HCT116 (cell line): ENCODE measurements around the gene TIMP3. TPM values are rescaled to one million over a fixed set of nuclear protein-coding genes. Genes with fewer than 3 reads are reported as not detected.

Experiments used
- ATAC-seq: fragments of 200-7000 bp; cut with Tn5 transposase; 2 replicates; pipeline ENCODE4 v1.9.1; 2020; ENCODE audit warnings: mild to moderate bottlenecking, moderate library complexity
- BruUV-seq: library from RNA; stranded (reverse); fragments of 400-500 nt; replicated peaks from 2 replicates; lab custom pipeline; 2021; lab: Mats Ljungman, UMichigan
- CTCF ChIA-PET: fragments of 300-600 bp; sonication (Branson Sonifier 250); formaldehyde crosslinking; loops from one replicate; lab custom pipeline; 2021; ENCODE audit warnings: antibody characterized with exemption; lab: Charles Lee
- POLR2A ChIA-PET: fragments of 300-600, 350-600 bp; sonication (Branson Sonifier 250); formaldehyde crosslinking; loops from one replicate; lab custom pipeline; 2021; ENCODE audit warnings: antibody characterized with exemption; lab: Charles Lee
- RAD21 ChIA-PET, 2 experiments: fragments of 300-600 bp; sonication (Branson Sonifier 250); formaldehyde crosslinking; loops; one replicate each; lab custom pipeline; 2023; ENCODE audit warnings: low total read pairs in 2 of 2; ENCODE audit not compliant: uncharacterized antibody in 2 of 2, unreplicated experiment in 2 of 2, low non-redundant PET in 1 of 2; lab: Charles Lee
- DNase-seq: peaks from one replicate; pipeline ENCODE4 v3.0.0-alpha.2; 2010; ENCODE audit warnings: low read depth, low spot score
- H2AFZ ChIP-seq: fragments of 200-600 bp; shearing (Covaris generic), sonication (generic); 2 replicates; pipeline ENCODE4 v1.6.1; 2017; ENCODE audit warnings: low read depth, mixed run types, mixed read lengths, antibody characterized with exemption, low read length; ENCODE audit not compliant: poor library complexity, severe bottlenecking
- H3K27ac ChIP-seq: 2 replicates; pipeline ENCODE4 v1.5.1; 2012; ENCODE audit warnings: low read depth, low read length
- H3K27me3 ChIP-seq: fragments of 200-600 bp; sonication (generic); 2 replicates; pipeline ENCODE4 v1.6.1; 2016; ENCODE audit warnings: mixed run types, low read length, mixed read lengths; ENCODE audit not compliant: insufficient read depth
- H3K36me3 ChIP-seq, 2 experiments: fragments of 200-500 bp in 1 of 2; fragments of 200-600 bp in 1 of 2; sonication (Bioruptor generic) in 1 of 2; sonication (generic) in 1 of 2; 2 replicates each; pipeline versions ENCODE4 v1.5.1 to v1.6.1; 2014 to 2016; ENCODE audit warnings: low read length in 2 of 2, inconsistent platforms in 1 of 2, mixed read lengths in 1 of 2, mixed run types in 1 of 2; ENCODE audit not compliant: insufficient read depth in 2 of 2, control insufficient read depth in 1 of 2
- H3K4me1 ChIP-seq, 2 experiments: fragments of 200-600 bp in 1 of 2; sonication (generic) in 1 of 2; 2 replicates each; pipeline versions ENCODE4 v1.5.1 to v1.6.1; 2012 to 2017; ENCODE audit warnings: low read length in 2 of 2, inconsistent platforms in 1 of 2, mild to moderate bottlenecking in 1 of 2, mixed read lengths in 1 of 2, mixed run types in 1 of 2, moderate library complexity in 1 of 2; ENCODE audit not compliant: insufficient read depth in 2 of 2, control insufficient read depth in 1 of 2
- H3K4me2 ChIP-seq: fragments of 200-600 bp; sonication (generic); 2 replicates; pipeline ENCODE4 v1.6.1; 2017; ENCODE audit warnings: mixed run types, low read length, mixed read lengths
- H3K4me3 ChIP-seq, 2 experiments: fragments of 200-600 bp in 1 of 2; sonication (generic) in 1 of 2; replicated peaks in 1 of 2; 2 replicates each; pipeline ENCODE4 v1.5.1; 2011 to 2016; ENCODE audit warnings: low read length in 2 of 2, control low read depth in 1 of 2, low read depth in 1 of 2, mild to moderate bottlenecking in 1 of 2, mixed read lengths in 1 of 2, mixed run types in 1 of 2
- H3K79me2 ChIP-seq: fragments of 200-600 bp; sonication (generic); 2 replicates; pipeline ENCODE4 v1.6.1; 2017; ENCODE audit warnings: mild to moderate bottlenecking, mixed run types, low read length, moderate library complexity, mixed read lengths; ENCODE audit not compliant: insufficient read depth
- H3K9ac ChIP-seq: fragments of 200-600 bp; sonication (generic); 2 replicates; pipeline ENCODE4 v1.6.1; 2016; ENCODE audit warnings: low read length, mixed read lengths
- H3K9me2 ChIP-seq: fragments of 200-600 bp; sonication (generic), shearing (Covaris generic); 2 replicates; pipeline ENCODE4 v1.6.1; 2017; ENCODE audit warnings: mixed run types, mild to moderate bottlenecking, moderate library complexity; ENCODE audit not compliant: insufficient read depth
- H3K9me3 ChIP-seq, 2 experiments: fragments of 200-500 bp in 1 of 2; fragments of 200-600 bp in 1 of 2; sonication (Bioruptor generic) in 1 of 2; sonication (generic) in 1 of 2; 2 replicates each; pipeline ENCODE4 v1.6.1; 2014 to 2017; ENCODE audit warnings: low read length in 2 of 2, mixed read lengths in 2 of 2, inconsistent platforms in 1 of 2, low read depth in 1 of 2, mild to moderate bottlenecking in 1 of 2, mixed run types in 1 of 2, moderate library complexity in 1 of 2; ENCODE audit not compliant: control insufficient read depth in 1 of 2, insufficient read depth in 1 of 2
- H4K20me1 ChIP-seq: fragments of 200-600 bp; sonication (generic), shearing (Covaris generic); 2 replicates; pipeline ENCODE4 v1.6.1; 2017; ENCODE audit warnings: mixed run types, mild to moderate bottlenecking, moderate library complexity; ENCODE audit not compliant: insufficient read depth
- CBX3 ChIP-seq: IDR thresholded peaks from 2 replicates; pipeline ENCODE4 v1.6.1; 2012; ENCODE audit warnings: low read depth
- CEBPB ChIP-seq: IDR thresholded peaks from 2 replicates; pipeline ENCODE4 v1.6.1; 2012; ENCODE audit warnings: low read depth
- ELF1 ChIP-seq: IDR thresholded peaks from 2 replicates; pipeline ENCODE4 v1.6.1; 2012; ENCODE audit warnings: low read depth, borderline replicate concordance
- EZH2 ChIP-seq: fragments of 200-600 bp; sonication (generic); IDR thresholded peaks from 2 replicates; pipeline ENCODE4 v1.6.1; 2017; ENCODE audit warnings: antibody characterized with exemption, mixed run types
- POLR2AphosphoS5 ChIP-seq: IDR thresholded peaks from 2 replicates; pipeline ENCODE4 v1.6.1; 2011; ENCODE audit warnings: mild to moderate bottlenecking, low read depth, low read length, moderate library complexity
- SP1 ChIP-seq: IDR thresholded peaks from 2 replicates; pipeline ENCODE4 v1.6.1; 2012; ENCODE audit warnings: low read depth
- SRF ChIP-seq: IDR thresholded peaks from 2 replicates; pipeline ENCODE4 v1.6.1; 2012; ENCODE audit warnings: low read depth
- YY1 ChIP-seq: IDR thresholded peaks from 2 replicates; pipeline ENCODE4 v1.6.1; 2011; ENCODE audit warnings: low read length, low read depth, moderate library complexity, mild to moderate bottlenecking; ENCODE audit not compliant: insufficient replicate concordance; ENCODE audit errors: extremely low read depth
- ZFX ChIP-seq: fragments of 450-650 bp; IDR thresholded peaks from 2 replicates; pipeline ENCODE4 v1.6.1; 2017
- ZNF274 ChIP-seq: fragments of 200-500 bp; sonication (Bioruptor generic); IDR thresholded peaks from 2 replicates; pipeline ENCODE4 v1.6.1; 2014; ENCODE audit warnings: mild to moderate bottlenecking, low read depth, low read length, inconsistent platforms
- intact Hi-C: fragments of 100-400 bp; cut with micrococcal nuclease; formaldehyde crosslinking; loops from 2 replicates; pipeline ENCODE4 v1.10.0; 2022
- total RNA-seq: library from RNA; stranded (reverse); gene quantifications from one replicate; pipeline ENCODE4 v1.2.1, GENCODE V29; 2021; ENCODE audit not compliant: unreplicated experiment
- TF ChIP-seq, protein P1 (sequence below), 3 experiments: fragments of 200-600 bp in 1 of 3; sonication (generic) in 1 of 3; IDR thresholded peaks in 2 of 3; conservative IDR thresholded peaks in 1 of 3; 2 replicates each; pipeline ENCODE4 v1.5.1; 2012 to 2017; ENCODE audit warnings: low read depth in 2 of 3, low read length in 2 of 3, antibody characterized with exemption in 1 of 3, borderline replicate concordance in 1 of 3, control low read depth in 1 of 3, mild to moderate bottlenecking in 1 of 3, mixed read lengths in 1 of 3, mixed run types in 1 of 3, moderate library complexity in 1 of 3; ENCODE audit not compliant: insufficient read depth in 1 of 3
- TF ChIP-seq, protein P2 (sequence below): IDR thresholded peaks from 2 replicates; pipeline ENCODE4 v1.6.1; 2011; ENCODE audit warnings: mild to moderate bottlenecking, low read length, moderate library complexity; ENCODE audit not compliant: insufficient replicate concordance; ENCODE audit errors: extremely low read depth
- TF ChIP-seq, protein P3 (sequence below): IDR thresholded peaks from 2 replicates; pipeline ENCODE4 v1.6.1; 2012

The TIMP3 gene
- total RNA-seq, 1 experiment from 2014 or later = 2.2 TPM

DNA sequence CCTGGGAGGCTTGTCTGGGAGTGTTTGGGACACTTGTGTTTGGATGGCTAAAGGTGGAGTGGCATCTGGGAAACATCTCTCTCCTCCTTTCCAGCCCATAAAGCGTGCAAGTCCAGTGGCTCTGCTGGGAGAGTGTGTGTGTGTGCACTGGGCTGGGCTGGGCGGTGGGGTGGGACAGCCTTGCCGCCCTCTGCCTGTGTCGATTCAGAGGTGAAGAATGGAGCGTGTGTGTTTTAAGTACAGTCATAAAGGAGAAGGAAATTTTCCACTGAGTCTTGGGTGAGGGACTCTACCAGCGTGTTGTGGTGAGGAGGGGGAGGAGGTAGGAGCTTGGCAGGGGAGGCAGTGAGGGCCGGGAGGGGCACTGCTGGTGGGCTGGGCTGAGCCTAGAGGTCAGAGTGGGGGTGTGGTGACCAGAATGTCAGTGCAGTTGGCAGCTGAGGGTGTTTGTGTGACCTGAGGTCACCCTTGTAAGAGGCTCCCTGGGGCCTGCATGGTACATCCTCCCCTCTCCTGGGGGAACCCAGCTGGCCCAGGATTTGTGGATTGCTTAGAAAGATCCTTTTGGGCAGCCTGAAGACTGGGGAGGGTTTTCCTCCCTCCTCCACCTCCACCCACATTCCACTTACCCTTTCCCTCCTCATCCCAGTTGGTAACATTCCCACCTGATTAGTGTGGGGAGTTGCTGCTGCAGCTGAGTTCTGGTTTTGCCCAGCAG is 1.7 kb downstream of the TIMP3 start:
- no peak for ATAC-seq
- Histone ChIP-seq H3K27ac (no peak overlapping the region), H3K4me2 (no peak overlapping the region), H3K36me3 (no peaks in the 10 kb centered on the region), H3K79me2 (no peaks in the 10 kb centered on the region), H3K27me3 (peaks cover 6% of the 10 kb centered on the region; the same call in 1 of the 2 replicates), H3K9ac (no peak overlapping the region), H3K4me3 (no peak overlapping the region), H3K9me2 (no peaks in the 10 kb centered on the region), H3K9me3 (no peaks in the 10 kb centered on the region), H2AFZ (no peak overlapping the region), H3K4me1 (peaks cover 2 to 4% of the 10 kb centered on the region in 2 experiments; a peak in 1 of 4 replicates), H4K20me1 (no peaks in the 10 kb centered on the region)
- no peak for TF ChIP-seq CBX3
- no TSS peak for BruUV-seq
- ChIA-PET POLR2A (no interaction called here), RAD21 (no interaction called here), CTCF (interaction anchor here (0.7 to 2.1 kb wide), 3 partner anchors 9 to 274 kb away, joined by 3 to 6 read pairs (median 3); no protein-coding TSS in a partner anchor)
- DNase-seq = no peak
- intact Hi-C loops = loop anchor here (10.0 kb wide), 1 partner anchor 58 kb away; no protein-coding TSS in a partner anchor

DNA sequence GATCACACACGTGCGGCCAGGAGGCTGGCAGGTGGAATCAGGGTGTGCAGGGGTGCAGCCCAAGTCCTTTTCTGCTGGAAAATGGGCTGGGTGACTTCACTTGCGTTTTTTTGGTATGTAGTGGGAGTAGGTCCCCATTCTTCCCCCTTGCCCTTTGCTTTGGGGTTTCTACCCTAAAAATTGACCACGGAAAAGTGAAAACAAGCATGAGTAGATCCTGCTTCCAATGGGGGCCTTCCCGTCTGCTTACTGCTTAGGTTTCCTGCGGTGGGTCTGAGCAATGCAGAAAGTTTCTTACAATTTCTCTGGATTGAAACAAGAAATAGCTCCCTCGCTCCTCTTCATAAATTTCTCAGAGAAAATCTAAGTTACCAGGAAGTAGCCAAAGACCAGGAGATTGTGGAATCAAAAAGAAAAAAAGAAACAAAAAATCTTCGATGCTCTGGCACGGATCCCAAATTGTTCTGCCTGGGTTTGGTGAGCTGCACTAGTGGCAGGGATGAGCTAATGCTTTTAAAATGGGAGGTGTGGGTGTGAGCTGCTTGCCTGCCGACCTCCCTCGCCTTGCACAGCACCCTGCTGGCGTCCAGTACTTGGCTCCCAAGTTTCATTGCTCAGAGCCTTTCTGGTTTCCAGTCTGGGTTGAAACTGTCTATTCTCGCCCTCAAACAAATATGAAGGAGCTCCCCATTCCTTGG is 2.4 kb downstream of the TIMP3 start:
- Histone ChIP-seq H3K27ac (no peak overlapping the region), H2AFZ (no peak overlapping the region), H3K4me2 (no peak overlapping the region)

More for the DNA sequence above, 2.4 kb downstream of the TIMP3 start:
- Histone ChIP-seq H3K9me3 (no peaks in the 10 kb centered on the region), H4K20me1 (no peaks in the 10 kb centered on the region), H3K9ac (no peak overlapping the region), H3K9me2 (no peaks in the 10 kb centered on the region), H3K27me3 (peaks cover 14% of the 10 kb centered on the region; the same call in 1 of the 2 replicates), H3K79me2 (no peaks in the 10 kb centered on the region), H3K36me3 (no peaks in the 10 kb centered on the region), H3K4me3 (no peak overlapping the region), H3K4me1 (peaks cover 2 to 4% of the 10 kb centered on the region in 2 experiments; a peak in 1 of 4 replicates)
- TF ChIP-seq ZNF274 (no peak), ZFX (no peak), YY1 (no peak), SRF (no peak), POLR2AphosphoS5 (no peak), ELF1 (no peak), SP1 (no peak), EZH2 (no peak), CEBPB (no peak)
- TF ChIP-seq, protein P1, sequence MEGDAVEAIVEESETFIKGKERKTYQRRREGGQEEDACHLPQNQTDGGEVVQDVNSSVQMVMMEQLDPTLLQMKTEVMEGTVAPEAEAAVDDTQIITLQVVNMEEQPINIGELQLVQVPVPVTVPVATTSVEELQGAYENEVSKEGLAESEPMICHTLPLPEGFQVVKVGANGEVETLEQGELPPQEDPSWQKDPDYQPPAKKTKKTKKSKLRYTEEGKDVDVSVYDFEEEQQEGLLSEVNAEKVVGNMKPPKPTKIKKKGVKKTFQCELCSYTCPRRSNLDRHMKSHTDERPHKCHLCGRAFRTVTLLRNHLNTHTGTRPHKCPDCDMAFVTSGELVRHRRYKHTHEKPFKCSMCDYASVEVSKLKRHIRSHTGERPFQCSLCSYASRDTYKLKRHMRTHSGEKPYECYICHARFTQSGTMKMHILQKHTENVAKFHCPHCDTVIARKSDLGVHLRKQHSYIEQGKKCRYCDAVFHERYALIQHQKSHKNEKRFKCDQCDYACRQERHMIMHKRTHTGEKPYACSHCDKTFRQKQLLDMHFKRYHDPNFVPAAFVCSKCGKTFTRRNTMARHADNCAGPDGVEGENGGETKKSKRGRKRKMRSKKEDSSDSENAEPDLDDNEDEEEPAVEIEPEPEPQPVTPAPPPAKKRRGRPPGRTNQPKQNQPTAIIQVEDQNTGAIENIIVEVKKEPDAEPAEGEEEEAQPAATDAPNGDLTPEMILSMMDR (IDR thresholded peaks at IDR 0.05 in 2 of 3, conservative IDR thresholded peaks at IDR 0.05 in 1 of 3; ENCODE audit: borderline replicate concordance in 1 of 3, insufficient read depth in 1 of 3, low read depth in 2 of 3, low read length in 2 of 3) = no peak
- TF ChIP-seq, protein P2, sequence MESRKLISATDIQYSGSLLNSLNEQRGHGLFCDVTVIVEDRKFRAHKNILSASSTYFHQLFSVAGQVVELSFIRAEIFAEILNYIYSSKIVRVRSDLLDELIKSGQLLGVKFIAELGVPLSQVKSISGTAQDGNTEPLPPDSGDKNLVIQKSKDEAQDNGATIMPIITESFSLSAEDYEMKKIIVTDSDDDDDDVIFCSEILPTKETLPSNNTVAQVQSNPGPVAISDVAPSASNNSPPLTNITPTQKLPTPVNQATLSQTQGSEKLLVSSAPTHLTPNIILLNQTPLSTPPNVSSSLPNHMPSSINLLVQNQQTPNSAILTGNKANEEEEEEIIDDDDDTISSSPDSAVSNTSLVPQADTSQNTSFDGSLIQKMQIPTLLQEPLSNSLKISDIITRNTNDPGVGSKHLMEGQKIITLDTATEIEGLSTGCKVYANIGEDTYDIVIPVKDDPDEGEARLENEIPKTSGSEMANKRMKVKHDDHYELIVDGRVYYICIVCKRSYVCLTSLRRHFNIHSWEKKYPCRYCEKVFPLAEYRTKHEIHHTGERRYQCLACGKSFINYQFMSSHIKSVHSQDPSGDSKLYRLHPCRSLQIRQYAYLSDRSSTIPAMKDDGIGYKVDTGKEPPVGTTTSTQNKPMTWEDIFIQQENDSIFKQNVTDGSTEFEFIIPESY = no peak
- TF ChIP-seq, protein P3, sequence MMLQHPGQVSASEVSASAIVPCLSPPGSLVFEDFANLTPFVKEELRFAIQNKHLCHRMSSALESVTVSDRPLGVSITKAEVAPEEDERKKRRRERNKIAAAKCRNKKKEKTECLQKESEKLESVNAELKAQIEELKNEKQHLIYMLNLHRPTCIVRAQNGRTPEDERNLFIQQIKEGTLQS = no peak
- CTCF ChIA-PET = interaction anchor here (1.0 to 2.1 kb wide), 2 partner anchors 9 to 274 kb away, joined by 3 to 6 read pairs; no protein-coding TSS in a partner anchor
- DNase-seq = no peak
- RAD21 ChIA-PET = no interaction called here
- BruUV-seq = no TSS peak
- ATAC-seq = no peak
- intact Hi-C loops = loop anchor here (10.0 kb wide), 1 partner anchor 59 kb away; no protein-coding TSS in a partner anchor
- POLR2A ChIA-PET = no interaction called here
